Lower lobe of right lung (tissue), 2 donors: ENCODE results near the gene SCLT1. TPM values are rescaled to one million over a fixed set of nuclear protein-coding genes. Genes with fewer than 3 reads are reported as not detected.

Experiments used
- ATAC-seq, 2 donors: fragments of 200-7000 bp; cut with Tn5 transposase; one replicate each; pipeline ENCODE4 v1.9.1; 2020 to 2022; ENCODE audit warnings: mild to moderate bottlenecking in 2 of 2, moderate library complexity in 2 of 2
- DNase-seq: peaks from one replicate; pipeline ENCODE4 v3.0.0-alpha.2; 2020
- H3K27ac ChIP-seq: fragments of 200-600 bp; one replicate; pipeline ENCODE4 v1.8.0; 2022
- H3K27me3 ChIP-seq: fragments of 200-600 bp; one replicate; pipeline ENCODE4 v1.8.0; 2022; ENCODE audit warnings: low read depth
- H3K36me3 ChIP-seq: fragments of 200-600 bp; one replicate; pipeline ENCODE4 v1.8.0; 2022; ENCODE audit warnings: mild to moderate bottlenecking
- H3K4me1 ChIP-seq: fragments of 200-600 bp; one replicate; pipeline ENCODE4 v1.8.0; 2022
- H3K4me3 ChIP-seq: fragments of 200-600 bp; one replicate; pipeline ENCODE4 v1.8.0; 2022; ENCODE audit warnings: mild to moderate bottlenecking
- H3K9me3 ChIP-seq: fragments of 200-600 bp; one replicate; pipeline ENCODE4 v1.8.0; 2022
- CTCF ChIP-seq: fragments of 200-600 bp; IDR thresholded peaks from one replicate; pipeline ENCODE4 v1.8.0; 2022; ENCODE audit warnings: antibody characterized with exemption, mild to moderate bottlenecking
- intact Hi-C: fragments of 100-400 bp; cut with DNase I; formaldehyde crosslinking; loops from one replicate; pipeline ENCODE4 v1.11.0; 2022
- total RNA-seq: library from RNA; stranded (reverse); fragmentation: NEBNext Ultra II Directional; extraction: Animal tissue kit (Norgen Biotek cat#: 25700); gene quantifications from one replicate; pipeline ENCODE4 v1.2.1, GENCODE V29; 2021
- donor health status: DM: no; HTN: yes; CAD: no; lungs with severe emphysema.

SCLT1 gene
- total RNA-seq, 1 donor from 2014 or later: 19.3 TPM

GRCh38 chr4:128858879-128859671 is 234.3 kb downstream of the SCLT1 start:
- ATAC-seq (no peak), DNase-seq (no peak)
- Histone ChIP-seq H3K27ac (no peak overlapping the region), H3K4me1 (peaks cover 28% of the 10 kb centered on the region), H3K4me3 (no peak overlapping the region), H3K27me3 (no peaks in the 10 kb centered on the region), H3K9me3 (no peaks in the 10 kb centered on the region), H3K36me3 (peaks cover 91% of the 10 kb centered on the region)
- no peak for TF ChIP-seq CTCF
- intact Hi-C loops: no loop called here

GRCh38 chr4:128856246-128856645 is 237.1 kb downstream of the SCLT1 start:
- Histone ChIP-seq H3K9me3 (no peaks in the 10 kb centered on the region), H3K27ac (no peak overlapping the region), H3K4me1 (peaks cover 4% of the 10 kb centered on the region), H3K36me3 (peaks cover 94% of the 10 kb centered on the region), H3K4me3 (no peak overlapping the region), H3K27me3 (no peaks in the 10 kb centered on the region)
- intact Hi-C loops: no loop called here
- ATAC-seq (no peak), DNase-seq (no peak)
- TF ChIP-seq CTCF: no peak

GRCh38 chr4:128855621-128856020 is 237.7 kb downstream of the SCLT1 start:
- DNase-seq (no peak), ATAC-seq (no peak)
- Histone ChIP-seq H3K27ac (no peak overlapping the region), H3K4me1 (peaks cover 4% of the 10 kb centered on the region), H3K9me3 (no peaks in the 10 kb centered on the region), H3K4me3 (no peak overlapping the region), H3K36me3 (peaks cover 94% of the 10 kb centered on the region), H3K27me3 (no peaks in the 10 kb centered on the region)
- intact Hi-C loops: no loop called here
- TF ChIP-seq CTCF: no peak

GRCh38 chr4:128854433-128854832 is 238.9 kb downstream of the SCLT1 start:
- Histone ChIP-seq H3K27me3 (no peaks in the 10 kb centered on the region), H3K36me3 (peaks cover 96% of the 10 kb centered on the region), H3K9me3 (no peaks in the 10 kb centered on the region), H3K4me3 (no peak overlapping the region), H3K27ac (no peak overlapping the region), H3K4me1 (no peaks in the 10 kb centered on the region)
- no peak for TF ChIP-seq CTCF
- DNase-seq (no peak), ATAC-seq (no peak)
- intact Hi-C loops: no loop called here

GRCh38 chr4:128853741-128854140 is 239.6 kb downstream of the SCLT1 start:
- no peak overlapping the region for H3K4me3 ChIP-seq
- intact Hi-C loops: no loop called here
- DNase-seq (no peak), ATAC-seq (no peak)
- no peaks in the 10 kb centered on the region for H3K9me3 ChIP-seq
- H3K4me1 ChIP-seq: no peaks in the 10 kb centered on the region
- no peak for TF ChIP-seq CTCF
- peaks cover 100% of the 10 kb centered on the region for H3K36me3 ChIP-seq
- no peaks in the 10 kb centered on the region for H3K27me3 ChIP-seq
- H3K27ac ChIP-seq: no peak overlapping the region
